ENCODE data around the gene VSTM4.

VSTM4 gene

GRCh38 chr10:49141541-49142332 is 26.4 kb upstream of the VSTM4 start:
- DNase-seq, result no peak

GRCh38 chr10:49140304-49141177 is 25.2 kb upstream of the VSTM4 start:
- DNase-seq, result no peak

- DNase-seq, result no peak
Observed at GRCh38 chr10:49139846-49140195, 24.5 kb upstream of the VSTM4 start.

- no peak for DNase-seq
Observed at GRCh38 chr10:49139028-49139845, 23.9 kb upstream of the VSTM4 start.

GRCh38 chr10:49138361-49138891 is 23.1 kb upstream of the VSTM4 start:
- DNase-seq, result no peak

GRCh38 chr10:49136525-49136924 is 21.2 kb upstream of the VSTM4 start:
- DNase-seq, result no peak

GRCh38 chr10:49135575-49136313 is 20.4 kb upstream of the VSTM4 start:
- DNase-seq, result no peak

GRCh38 chr10:49134327-49134726 is 19.0 kb upstream of the VSTM4 start:
- no peak for DNase-seq

- DNase-seq, result no peak
Observed at GRCh38 chr10:49133706-49134248, 18.5 kb upstream of the VSTM4 start, which contains the start of gene FAM170B. TSS of gene FAM170B (minus strand) at chr10:49134021. CDS start at chr10:49133918, 103 bp downstream.

GRCh38 chr10:49132362-49132737 is 17.0 kb upstream of the VSTM4 start:
- DNase-seq, result no peak

- DNase-seq, result no peak
Observed at GRCh38 chr10:49131507-49132361, 16.4 kb upstream of the VSTM4 start.

- DNase-seq, result no peak
Observed at GRCh38 chr10:49129376-49129775, 14.1 kb upstream of the VSTM4 start.

- DNase-seq, result no peak
Observed at GRCh38 chr10:49128854-49129253, 13.5 kb upstream of the VSTM4 start.

GRCh38 chr10:49123981-49124950 is 8.9 kb upstream of the VSTM4 start:
- DNase-seq, result no peak

GRCh38 chr10:49120911-49121310 is 5.6 kb upstream of the VSTM4 start:
- no peak for DNase-seq

GRCh38 chr10:49119746-49120145 is 4.4 kb upstream of the VSTM4 start:
- no peak for DNase-seq

GRCh38 chr10:49118430-49119074 is 3.2 kb upstream of the VSTM4 start:
- no peak for DNase-seq

GRCh38 chr10:49117376-49118070 is 2.2 kb upstream of the VSTM4 start:
- no peak for DNase-seq

Measured in hematopoietic multipotent progenitor cell treated with erythropoietin and hydrocortisone succinate and interleukin-3 and kit ligand, for 8 days (in vitro differentiated cells).